Neuronal stem cell (in vitro differentiated cells): ENCODE measurements around the gene ZSCAN16.

Source experiments
- DNase-seq: peaks from one replicate; pipeline ENCODE4 v3.0.0-alpha.2; 2013; ENCODE audit warnings: low spot score
- H2AFZ ChIP-seq: one replicate; pipeline ENCODE4 v1.6.1; 2013; ENCODE audit warnings: mild to moderate bottlenecking, low read length, inconsistent platforms
- H2AK5ac ChIP-seq: 2 replicates; pipeline ENCODE4 v1.6.1; 2013; ENCODE audit warnings: low read depth, mild to moderate bottlenecking, inconsistent platforms, low read length, moderate library complexity, mixed read lengths
- H2BK120ac ChIP-seq: 2 replicates; pipeline ENCODE4 v1.6.1; 2013; ENCODE audit warnings: low read depth, mild to moderate bottlenecking, inconsistent platforms, low read length, moderate library complexity, mixed read lengths
- H2BK12ac ChIP-seq: one replicate; pipeline ENCODE4 v1.6.1; 2013; ENCODE audit warnings: low read length, inconsistent platforms
- H2BK15ac ChIP-seq: 2 replicates; pipeline ENCODE4 v1.6.1; 2013; ENCODE audit warnings: mild to moderate bottlenecking, low read length, inconsistent platforms, mixed read lengths
- H2BK5ac ChIP-seq: one replicate; pipeline ENCODE4 v1.6.1; 2013; ENCODE audit warnings: inconsistent platforms, mild to moderate bottlenecking, low read length, moderate library complexity
- H3K14ac ChIP-seq: one replicate; pipeline ENCODE4 v1.6.1; 2013; ENCODE audit warnings: low read length, inconsistent platforms
- H3K18ac ChIP-seq: 2 replicates; pipeline ENCODE4 v1.6.1; 2013; ENCODE audit warnings: low read length, inconsistent platforms
- H3K23ac ChIP-seq: 2 replicates; pipeline ENCODE4 v1.6.1; 2013; ENCODE audit warnings: low read depth, mild to moderate bottlenecking, mixed read lengths, low read length, inconsistent platforms; ENCODE audit not compliant: poor library complexity
- H3K27ac ChIP-seq: replicated peaks from 3 replicates; pipeline ENCODE4 v1.5.1; 2013; ENCODE audit warnings: low read length, inconsistent platforms
- H3K27me3 ChIP-seq, 3 experiments: 2 replicates each; pipeline ENCODE4 v1.6.1; 2013; ENCODE audit warnings: low read length in 3 of 3, mild to moderate bottlenecking in 2 of 3, inconsistent platforms in 1 of 3, low read depth in 1 of 3, mixed read lengths in 1 of 3, moderate library complexity in 1 of 3; ENCODE audit not compliant: control insufficient read depth in 3 of 3, insufficient read depth in 3 of 3
- H3K36me3 ChIP-seq, 2 donors: replicated peaks in 1 of 2; 2 replicates each; pipeline ENCODE4 v1.6.1; 2013; ENCODE audit warnings: low read length in 2 of 2; ENCODE audit not compliant: control insufficient read depth in 2 of 2, insufficient read depth in 2 of 2
- H3K4ac ChIP-seq: 2 replicates; pipeline ENCODE4 v1.6.1; 2013; ENCODE audit warnings: inconsistent platforms, mild to moderate bottlenecking, low read length, moderate library complexity
- H3K4me1 ChIP-seq, 2 donors: 1 replicate in 1 of 2; 2 replicates in 1 of 2; pipeline ENCODE4 v1.6.1; 2013; ENCODE audit warnings: low read length in 2 of 2, low read depth in 1 of 2; ENCODE audit not compliant: control insufficient read depth in 2 of 2, insufficient read depth in 1 of 2
- H3K4me2 ChIP-seq: one replicate; pipeline ENCODE4 v1.6.1; 2013; ENCODE audit warnings: mild to moderate bottlenecking, low read length, inconsistent platforms; ENCODE audit not compliant: insufficient read depth, poor library complexity, severe bottlenecking
- H3K4me3 ChIP-seq, 2 donors: 2 replicates each; pipeline ENCODE4 v1.5.1; 2013; ENCODE audit warnings: low read length in 2 of 2, mild to moderate bottlenecking in 2 of 2, inconsistent platforms in 1 of 2, moderate library complexity in 1 of 2
- H3K79me1 ChIP-seq: one replicate; pipeline ENCODE4 v1.6.1; 2013; ENCODE audit warnings: low read depth, mild to moderate bottlenecking, inconsistent platforms, low read length, moderate library complexity
- H3K9ac ChIP-seq: one replicate; pipeline ENCODE4 v1.6.1; 2013; ENCODE audit warnings: mild to moderate bottlenecking, low read depth, low read length, inconsistent platforms; ENCODE audit not compliant: poor library complexity
- H3K9me3 ChIP-seq, 2 donors: replicated peaks in 1 of 2; 2 replicates each; pipeline versions ENCODE3 to v1.6.1; 2013; ENCODE audit warnings: low read length in 2 of 2, mild to moderate bottlenecking in 2 of 2, inconsistent platforms in 1 of 2, low read depth in 1 of 2, mixed read lengths in 1 of 2, moderate library complexity in 1 of 2; ENCODE audit not compliant: control insufficient read depth in 2 of 2, insufficient read depth in 1 of 2
- H4K8ac ChIP-seq: one replicate; pipeline ENCODE4 v1.6.1; 2013; ENCODE audit warnings: low read depth, mild to moderate bottlenecking, inconsistent platforms, low read length, moderate library complexity
- H4K91ac ChIP-seq: one replicate; pipeline ENCODE4 v1.6.1; 2013; ENCODE audit warnings: low read length, low read depth, mild to moderate bottlenecking, inconsistent platforms; ENCODE audit not compliant: poor library complexity
- WGBS, 2 donors: extraction: QIAGEN DNeasy Blood & Tissue Kit; methylation state at CpG; one replicate each; pipeline ENCODE4 v1.1.7; 2013; ENCODE audit warnings: missing lambda C conversion rate in 2 of 2, mixed read lengths in 1 of 2; ENCODE audit not compliant: insufficient read length in 2 of 2, insufficient replicate concordance in 1 of 2; ENCODE audit errors: extremely low coverage in 2 of 2; 5-methylcytosine and 5-hydroxymethylcytosine counted together

The ZSCAN16 gene

DNA sequence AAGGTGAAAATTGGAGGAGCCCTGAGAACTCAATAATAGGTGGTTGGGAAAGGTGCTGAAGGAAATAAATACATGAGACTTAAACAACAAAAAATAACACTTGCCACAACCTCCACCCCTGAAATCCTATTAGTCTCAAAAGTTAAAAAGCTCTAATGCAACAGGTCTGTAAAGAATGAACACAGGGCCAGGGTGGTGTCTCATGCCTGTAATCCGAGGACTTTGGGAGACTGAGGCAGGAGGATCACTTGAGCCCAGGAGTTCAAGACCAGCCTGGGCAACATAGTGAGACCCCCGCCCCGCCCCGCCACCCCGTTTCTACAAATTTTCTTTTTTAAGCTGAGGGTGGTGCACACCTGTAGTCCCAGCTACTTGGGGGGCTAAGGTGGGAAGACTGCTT, 16.2 kb downstream of the ZSCAN16 start:
- H3K18ac ChIP-seq, result no peak overlapping the region
- no peak overlapping the region for H2AK5ac ChIP-seq
- peaks cover 6 to 11% of the 10 kb centered on the region in 2 donors for H3K4me1 ChIP-seq
- no peak overlapping the region for H2BK15ac ChIP-seq
- H4K91ac ChIP-seq, result no peak overlapping the region
- no peak overlapping the region for H3K4ac ChIP-seq
- no peak overlapping the region for H2BK5ac ChIP-seq
- no peak overlapping the region for H3K14ac ChIP-seq
- DNase-seq, result no peak
- no peaks in the 10 kb centered on the region for H3K27me3 ChIP-seq
- H3K4me2 ChIP-seq, result no peak overlapping the region
- H4K8ac ChIP-seq, result no peak overlapping the region
- no peak overlapping the region for H3K23ac ChIP-seq
- no peaks in the 10 kb centered on the region for H3K9me3 ChIP-seq
- WGBS, 2 donors, result no CpG with 5 or more reads among the region's 5 CpGs
- peaks cover 0 to 20% of the 10 kb centered on the region in 2 donors for H3K36me3 ChIP-seq
- H3K4me3 ChIP-seq, result no peak overlapping the region
- no peak overlapping the region for H2BK12ac ChIP-seq
- no peak overlapping the region for H3K27ac ChIP-seq
- no peaks in the 10 kb centered on the region for H3K79me1 ChIP-seq
- H3K9ac ChIP-seq, result no peak overlapping the region
- H2BK120ac ChIP-seq, result no peak overlapping the region
- H2AFZ ChIP-seq, result no peak overlapping the region

DNA sequence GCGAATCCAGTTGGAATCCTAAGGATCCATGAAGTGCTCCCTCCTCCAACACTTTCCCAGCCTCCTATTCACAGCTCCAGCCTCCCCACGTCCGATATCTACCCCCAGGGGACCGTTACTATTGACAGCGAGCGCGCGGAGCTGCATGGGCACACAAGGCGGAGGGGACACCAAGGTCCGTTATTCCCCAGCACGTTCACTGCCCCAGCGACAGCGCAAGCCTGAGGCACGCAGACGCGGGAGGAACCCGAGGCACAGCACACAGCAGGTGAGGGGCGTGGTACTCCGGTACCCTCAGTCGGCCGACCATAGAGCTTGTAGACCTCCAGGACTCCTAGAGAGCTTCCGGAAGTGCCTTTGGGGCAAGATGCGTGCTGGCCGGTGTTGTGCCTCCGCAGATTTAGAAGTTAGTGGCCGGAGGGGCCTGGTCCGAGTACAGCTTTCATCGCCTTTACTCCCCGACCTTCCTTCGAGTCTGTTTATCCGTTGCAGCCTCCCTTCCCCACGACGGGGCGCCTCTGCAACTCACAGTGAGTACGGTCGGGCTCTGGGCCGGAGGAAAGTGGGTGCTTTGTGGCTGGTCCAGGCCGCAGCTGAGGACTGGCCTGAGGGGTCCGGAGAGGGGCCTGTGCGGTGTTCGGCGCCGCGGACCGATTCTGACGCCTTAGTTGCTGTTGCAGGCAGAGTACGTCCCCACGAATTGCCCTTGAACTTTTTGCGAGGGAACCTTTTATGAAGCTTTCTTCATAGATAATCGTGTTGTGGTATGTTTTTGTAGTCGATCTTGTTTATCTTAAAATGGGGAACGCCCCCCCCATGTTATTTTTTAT, 17.3 kb downstream of the ZSCAN16 start, which contains the start of gene ZKSCAN8:
TSS of gene ZKSCAN8 (plus strand) at position 384 of the 830 bp plus-strand sequence. CDS start 6,525 bp downstream, outside the sequence.
- no CpG with 5 or more reads among the region's 52 CpGs for WGBS, 2 donors
- no peak within 1 kb of the TSS for H2AK5ac ChIP-seq

DNA sequence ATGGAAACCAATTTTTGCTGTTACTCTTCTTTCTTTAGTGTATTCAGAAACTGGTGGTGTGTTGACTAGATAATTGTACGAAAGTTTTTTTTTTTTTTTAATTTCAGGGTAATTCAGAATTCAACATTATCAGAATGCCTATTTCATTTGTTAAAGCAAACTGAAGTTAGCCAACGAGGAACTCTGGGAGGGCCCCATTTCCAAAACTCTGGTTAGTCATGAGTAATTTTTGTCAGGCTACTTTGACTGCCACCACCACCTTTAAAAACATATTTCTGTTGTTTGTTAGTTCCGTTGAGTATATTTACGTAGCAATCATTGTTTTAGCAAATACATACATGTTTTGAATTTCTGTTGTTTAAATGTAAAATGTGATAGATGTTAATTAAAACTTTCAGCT, 18.0 kb downstream of the ZSCAN16 start:
- Histone ChIP-seq H2AK5ac (no peak overlapping the region), H3K27ac (no peak overlapping the region), H3K9me3 (no peaks in the 10 kb centered on the region), H3K4ac (no peak overlapping the region), H3K4me1 (peaks cover 5 to 10% of the 10 kb centered on the region in 2 donors), H4K8ac (no peak overlapping the region), H3K18ac (no peak overlapping the region), H3K23ac (no peak overlapping the region), H2BK120ac (no peak overlapping the region), H2BK5ac (no peak overlapping the region), H3K9ac (no peak overlapping the region), H4K91ac (no peak overlapping the region), H3K36me3 (peaks cover 0 to 38% of the 10 kb centered on the region in 2 donors), H3K27me3 (no peaks in the 10 kb centered on the region), H3K79me1 (no peaks in the 10 kb centered on the region), H2AFZ (peak overlapping the region; percentile 95), H3K4me2 (no peak overlapping the region), H2BK12ac (no peak overlapping the region), H3K14ac (no peak overlapping the region), H3K4me3 (peak overlapping the region; percentile 65 to 97), H2BK15ac (no peak overlapping the region)
- no CpG with 5 or more reads among the region's 4 CpGs for WGBS, 2 donors
- DNase-seq, result no peak

More for the DNA sequence above, 17.3 kb downstream of the ZSCAN16 start, which contains the start of gene ZKSCAN8:
- Histone ChIP-seq H3K9ac (peak within 1 kb of the TSS; percentile 91), H3K4me1 (peaks cover 6 to 10% of the 10 kb centered on the region in 2 donors), H3K36me3 (peaks cover 0 to 30% of the 10 kb centered on the region in 2 donors), H3K9me3 (no peaks in the 10 kb centered on the region), H3K27ac (peak within 1 kb of the TSS; percentile 84), H3K4me2 (peak within 1 kb of the TSS; percentile 87), H2BK15ac (no peak within 1 kb of the TSS), H3K23ac (peak within 1 kb of the TSS; percentile 99), H2BK120ac (peak within 1 kb of the TSS; percentile 78), H3K79me1 (no peaks in the 10 kb centered on the region), H2BK5ac (no peak within 1 kb of the TSS), H3K4ac (no peak within 1 kb of the TSS), H4K91ac (no peak within 1 kb of the TSS), H2BK12ac (no peak within 1 kb of the TSS), H3K27me3 (no peaks in the 10 kb centered on the region), H3K4me3 (peak within 1 kb of the TSS; percentile 65 to 97), H4K8ac (no peak within 1 kb of the TSS), H3K18ac (peak within 1 kb of the TSS; percentile 93), H3K14ac (no peak within 1 kb of the TSS), H2AFZ (peak within 1 kb of the TSS; percentile 95)
- peak; percentile 89 for DNase-seq

DNA sequence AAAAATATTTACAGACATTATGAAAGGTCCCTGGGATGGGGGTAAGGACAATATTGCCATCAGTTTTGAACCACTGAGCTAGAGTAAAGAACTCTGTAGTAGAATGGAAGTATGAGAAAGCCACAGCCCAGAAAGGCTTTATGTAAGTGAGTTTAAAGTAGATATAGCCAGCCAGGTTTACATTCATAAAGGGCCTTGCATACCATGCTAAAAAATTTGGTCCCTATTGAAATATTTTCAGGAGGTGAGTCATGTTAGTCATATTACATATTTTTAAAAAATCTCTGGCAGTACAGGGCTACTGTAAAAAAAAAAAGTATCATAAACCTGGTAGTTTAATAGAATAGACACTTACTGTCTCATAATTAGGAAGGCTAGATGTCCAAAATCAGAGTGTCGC, 20.8 kb downstream of the ZSCAN16 start:
- H4K8ac ChIP-seq, result no peak overlapping the region
- H3K9ac ChIP-seq, result no peak overlapping the region
- no peak overlapping the region for H3K4me3 ChIP-seq
- no peak for DNase-seq
- no peak overlapping the region for H2BK5ac ChIP-seq
- no peak overlapping the region for H3K4ac ChIP-seq
- H3K27ac ChIP-seq, result no peak overlapping the region
- no peak overlapping the region for H3K23ac ChIP-seq
- H3K18ac ChIP-seq, result no peak overlapping the region
- no peak overlapping the region for H3K4me2 ChIP-seq
- no peak overlapping the region for H2BK120ac ChIP-seq
- H3K14ac ChIP-seq, result no peak overlapping the region
- H2BK15ac ChIP-seq, result no peak overlapping the region
- H3K9me3 ChIP-seq, result no peaks in the 10 kb centered on the region
- H3K36me3 ChIP-seq, result peaks cover 14 to 66% of the 10 kb centered on the region in 2 donors
- H3K4me1 ChIP-seq, result peaks cover 0 to 5% of the 10 kb centered on the region in 2 donors
- H2BK12ac ChIP-seq, result no peak overlapping the region
- no peaks in the 10 kb centered on the region for H3K27me3 ChIP-seq
- no CpG with 5 or more reads among the region's 1 CpG for WGBS, 2 donors
- peaks cover 2% of the 10 kb centered on the region for H3K79me1 ChIP-seq
- no peak overlapping the region for H4K91ac ChIP-seq
- H2AFZ ChIP-seq, result no peak overlapping the region
- H2AK5ac ChIP-seq, result no peak overlapping the region
